Stomach (tissue), 4 donors: ENCODE data around the gene SARDH.

Experiments
- CTCF ChIP-seq, 7 experiments: fragments of 450-650 bp in 4 of 7; fragments of 200-600 bp in 3 of 7; sonication (generic) in 3 of 7; IDR thresholded peaks; one replicate each; pipeline ENCODE4 v1.5.1; 2016 to 2019; ENCODE audit warnings: antibody characterized with exemption in 7 of 7, control low read depth in 2 of 7, mild to moderate bottlenecking in 1 of 7
- EP300 ChIP-seq: sonication (generic); formaldehyde crosslinking; IDR thresholded peaks from one replicate; pipeline ENCODE4 v1.6.1; 2017; ENCODE audit warnings: antibody characterized with exemption

GRCh38 chr9:133682818-133683585, 55.1 kb downstream of the SARDH start:
- TF ChIP-seq CTCF (IDR thresholded peaks at IDR 0.05): no peak
- TF ChIP-seq EP300: no peak
